ENCODE data around the gene FUT9. TPM values are rescaled to one million over a fixed set of nuclear protein-coding genes. Genes with fewer than 3 reads are reported as not detected.

The FUT9 gene
- total RNA-seq, 1 donor from 2014 or later: not detected

DNA sequence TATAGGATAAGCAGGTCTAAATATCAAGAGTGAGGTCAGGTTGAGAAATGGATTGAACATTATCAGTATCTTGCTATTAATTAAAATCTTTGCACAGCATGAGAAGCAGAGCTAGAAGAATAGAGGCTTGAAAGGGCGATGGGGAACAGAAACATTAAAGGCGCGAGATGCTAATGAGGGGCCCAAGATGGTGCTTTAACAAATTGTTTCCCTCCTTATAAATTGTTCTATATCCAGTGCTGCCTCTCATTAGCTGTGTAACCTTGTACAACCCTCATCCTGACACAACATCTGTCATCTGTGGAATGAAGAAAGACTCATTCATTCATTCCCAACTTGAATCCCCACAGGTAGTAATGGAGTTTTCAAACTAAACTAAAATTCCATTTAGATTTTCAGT is 57.8 kb downstream of the FUT9 start:
- ATAC-seq: no peak

DNA sequence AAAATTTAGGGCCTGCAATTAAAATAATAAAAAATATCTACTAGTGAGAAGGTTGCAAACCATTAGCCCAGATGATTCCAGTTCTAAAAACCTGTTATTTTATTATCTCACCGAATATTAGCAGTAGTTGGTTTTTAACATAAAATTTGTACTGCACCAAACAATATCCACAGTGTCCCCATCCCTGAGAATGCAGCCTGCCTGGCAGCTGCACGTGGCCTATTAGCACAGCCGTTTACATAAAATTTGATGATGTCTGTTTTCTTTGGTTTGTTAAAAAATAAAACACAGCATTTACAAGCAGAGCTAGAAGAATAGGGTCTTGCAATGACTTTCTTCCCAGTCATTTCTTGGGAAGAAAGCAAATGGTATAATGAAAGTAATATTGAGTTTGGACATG is 58.2 kb downstream of the FUT9 start:
- no peak for ATAC-seq

DNA sequence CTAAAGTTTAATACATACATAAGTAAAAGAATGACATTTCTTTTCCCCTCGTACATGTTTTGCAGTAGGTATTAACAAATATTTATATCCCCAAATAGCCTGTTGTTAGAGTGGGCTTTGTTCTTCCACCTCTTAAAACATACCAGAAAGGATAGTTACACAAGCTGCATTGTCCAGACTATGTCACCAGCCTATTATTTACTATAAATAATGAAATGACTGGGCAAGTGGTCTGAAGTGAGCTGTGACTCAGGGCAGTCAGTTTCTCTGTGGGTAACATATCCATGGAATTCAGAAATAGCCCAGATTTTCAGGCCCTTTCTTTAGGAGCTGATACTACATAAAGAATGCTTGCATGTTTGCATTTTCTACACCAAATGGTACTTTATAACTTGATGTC is 60.1 kb downstream of the FUT9 start:
- no peak for ATAC-seq

DNA sequence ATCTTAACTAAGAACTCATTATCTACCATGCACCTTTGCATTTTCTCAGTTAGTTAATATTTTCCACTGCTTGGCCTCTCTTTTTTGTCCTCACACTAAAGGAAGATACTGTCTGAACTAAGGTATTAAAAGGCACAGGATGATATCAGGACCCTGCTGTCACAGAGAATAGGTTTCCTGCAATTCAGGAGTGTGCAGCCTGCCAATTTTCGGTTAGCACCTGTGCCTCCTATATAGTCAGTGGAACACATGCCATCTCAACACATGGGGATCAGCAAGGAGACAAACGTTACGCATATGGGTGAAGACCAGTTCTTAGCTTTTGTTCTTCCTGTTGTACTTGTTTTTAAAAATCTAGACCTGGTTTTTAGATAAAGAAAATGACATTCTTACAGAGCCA is 71.0 kb downstream of the FUT9 start:
- no peak for ATAC-seq

DNA sequence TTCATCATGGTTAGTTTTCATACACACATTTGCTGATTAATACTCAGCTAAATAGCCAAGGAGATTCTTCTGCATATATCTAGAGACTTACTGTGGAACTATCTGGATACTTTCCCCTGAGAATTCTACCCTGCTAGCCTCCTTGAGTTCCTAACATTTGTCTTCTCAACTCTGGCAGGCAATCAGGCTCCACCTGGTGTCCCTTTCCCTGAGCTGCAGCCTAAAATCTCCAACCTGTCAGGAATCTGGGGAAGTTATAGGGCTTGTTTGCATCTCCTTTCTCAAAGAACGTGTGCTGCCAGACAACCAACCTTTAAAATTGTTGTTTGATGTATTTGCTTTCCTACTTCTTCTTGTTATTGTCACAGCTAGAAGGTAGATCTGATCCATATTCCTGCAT is 73.4 kb downstream of the FUT9 start:
- no peak for ATAC-seq

DNA sequence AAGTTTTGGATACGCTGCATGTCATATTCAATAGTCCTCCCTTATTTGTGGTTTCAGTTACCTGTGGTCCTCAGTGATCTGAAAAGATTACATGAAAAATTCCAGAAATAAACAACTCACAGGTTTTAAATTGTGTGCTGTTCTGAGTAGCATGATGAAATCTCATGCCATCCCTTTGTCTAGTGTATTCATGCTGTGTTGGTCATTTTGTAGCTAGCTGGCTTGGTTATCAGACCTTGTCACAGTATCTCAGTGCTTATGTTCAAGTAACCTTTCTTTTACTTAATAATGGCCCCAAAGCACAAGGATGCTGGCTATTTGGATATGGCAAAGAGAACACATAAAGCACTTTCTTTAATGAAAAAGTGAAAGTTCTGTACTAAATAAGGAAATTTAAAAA is 78.3 kb downstream of the FUT9 start:
- ATAC-seq: no peak

DNA sequence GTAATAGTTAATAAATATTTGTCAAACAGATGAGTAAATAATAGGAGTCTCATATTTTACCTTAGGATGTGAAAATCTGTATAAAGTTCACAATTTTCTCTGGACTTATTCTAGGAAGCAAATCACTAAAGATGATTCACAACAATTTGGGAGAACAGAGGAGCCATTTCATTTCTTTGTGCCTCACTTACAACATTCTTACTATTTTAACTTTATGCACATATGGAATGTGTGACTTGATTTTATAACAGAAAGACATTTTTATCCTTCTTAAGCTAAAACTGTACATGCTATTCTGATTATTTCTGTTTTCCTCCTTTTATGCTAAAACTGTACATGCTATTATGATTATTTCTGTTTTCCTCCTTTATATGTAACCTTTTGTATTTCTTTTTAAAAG is 83.3 kb downstream of the FUT9 start:
- no peak for ATAC-seq

DNA sequence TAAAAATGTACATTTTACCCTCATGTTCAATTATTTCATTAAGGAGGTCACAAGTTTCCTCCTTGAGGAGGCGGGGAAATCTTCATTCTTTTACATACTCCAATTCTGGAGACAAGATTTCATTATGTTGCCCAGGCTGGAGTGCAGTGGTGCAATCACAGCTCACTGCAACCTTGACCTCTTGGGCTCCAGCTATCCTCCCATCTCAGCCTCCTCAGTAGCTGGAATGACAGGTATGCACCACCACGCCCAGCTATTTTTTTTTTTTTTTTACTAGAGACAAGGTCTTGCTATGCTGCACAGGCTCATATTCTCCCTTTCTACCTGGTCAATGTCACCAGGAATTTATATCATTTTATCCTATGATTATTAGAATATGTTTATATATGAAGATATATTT is 85.8 kb downstream of the FUT9 start:
- ATAC-seq: no peak

DNA sequence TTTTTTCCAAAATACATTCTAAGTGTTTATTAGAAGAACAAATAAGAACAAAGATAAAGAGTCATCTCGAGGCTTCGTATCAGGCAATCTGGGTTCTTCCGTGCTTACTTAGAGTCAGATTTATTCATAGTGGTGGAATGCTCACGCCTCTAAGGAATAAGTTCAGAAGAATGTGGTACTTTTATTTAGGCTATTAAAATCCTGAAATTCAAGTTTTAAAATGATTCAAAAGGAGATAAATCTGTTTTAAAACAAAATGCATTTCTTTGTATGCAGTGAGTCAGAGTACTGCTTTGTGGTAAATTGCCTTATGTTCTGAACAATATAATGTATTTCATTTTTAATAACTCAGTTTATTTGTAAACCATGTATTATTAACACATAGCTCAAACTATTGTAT is 89.1 kb downstream of the FUT9 start:
- ATAC-seq: no peak

DNA sequence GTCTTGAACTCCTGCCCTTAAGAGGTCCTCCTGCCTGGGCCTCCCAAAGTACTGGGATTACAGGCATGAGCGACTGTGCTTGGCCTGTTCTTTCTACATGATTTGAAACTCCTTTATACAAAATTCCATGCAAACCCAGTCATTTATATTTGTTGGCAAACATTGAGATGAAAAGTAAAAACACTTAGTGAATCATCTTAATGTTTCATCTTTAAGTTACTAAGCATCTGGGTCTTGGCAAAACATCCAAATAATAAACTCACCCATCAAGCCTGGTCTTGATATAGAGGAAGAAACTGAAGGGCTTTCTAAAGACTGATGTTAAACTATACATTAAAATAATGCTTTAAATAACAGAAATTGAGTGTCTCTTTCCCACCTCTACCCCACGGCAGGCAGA is 95.1 kb downstream of the FUT9 start:
- no peak for ATAC-seq

DNA sequence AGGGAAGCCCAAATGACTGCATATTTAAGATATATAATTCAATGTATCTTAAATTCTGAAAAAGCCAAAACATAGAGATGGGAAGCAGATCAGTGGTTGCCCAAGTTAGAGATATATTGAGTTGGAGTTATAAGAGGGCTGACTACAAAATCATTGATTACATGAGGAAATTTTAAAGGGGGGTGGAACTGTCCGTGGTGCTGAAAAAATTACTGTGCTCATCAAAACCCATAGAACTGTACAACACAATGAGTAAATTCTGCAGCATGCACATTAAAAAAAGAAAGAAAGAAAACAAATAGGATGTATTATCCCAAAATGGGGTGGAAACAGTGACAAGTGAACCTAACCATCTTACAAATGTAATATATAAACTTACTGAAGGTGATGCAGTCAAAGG is 100.9 kb downstream of the FUT9 start:
- ATAC-seq: no peak

DNA sequence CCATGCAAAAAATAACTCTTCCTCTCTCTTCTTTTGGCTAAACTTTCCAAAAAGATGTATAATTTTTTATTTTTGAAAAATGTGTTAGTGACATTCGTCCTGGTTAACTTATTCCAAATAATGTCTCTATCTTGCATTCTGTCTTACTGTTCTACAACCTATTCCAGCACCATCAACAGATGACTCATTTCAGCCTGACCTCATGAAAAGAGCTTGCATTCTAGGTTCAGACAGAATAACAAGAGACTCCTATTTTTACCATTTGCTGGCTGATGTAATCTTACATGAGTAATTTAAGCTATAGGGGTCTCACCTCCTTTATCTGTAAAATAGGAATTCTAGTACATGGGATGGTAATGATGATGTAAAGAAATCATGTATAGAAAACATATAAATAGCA is 109.0 kb downstream of the FUT9 start:
- ATAC-seq: no peak

DNA sequence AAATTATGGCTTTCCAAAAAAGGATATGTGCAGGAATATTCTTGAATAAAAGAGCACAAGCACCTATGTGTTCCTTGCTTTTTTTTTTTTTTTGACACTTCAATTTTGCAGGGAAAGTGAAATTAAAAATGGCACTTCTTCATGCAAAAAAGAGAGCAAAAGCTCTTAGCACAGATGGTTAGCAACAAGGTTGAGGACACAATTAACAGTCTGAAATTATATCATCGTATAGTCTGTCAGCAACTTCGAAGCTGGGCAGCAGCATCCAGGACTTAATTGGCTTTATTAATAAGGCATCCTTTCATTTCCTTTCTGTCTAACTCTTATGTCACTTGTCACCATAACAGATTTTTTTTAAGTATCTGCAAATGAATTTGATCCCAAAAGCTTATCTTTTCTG is 122.6 kb downstream of the FUT9 start:
- no peak for ATAC-seq

DNA sequence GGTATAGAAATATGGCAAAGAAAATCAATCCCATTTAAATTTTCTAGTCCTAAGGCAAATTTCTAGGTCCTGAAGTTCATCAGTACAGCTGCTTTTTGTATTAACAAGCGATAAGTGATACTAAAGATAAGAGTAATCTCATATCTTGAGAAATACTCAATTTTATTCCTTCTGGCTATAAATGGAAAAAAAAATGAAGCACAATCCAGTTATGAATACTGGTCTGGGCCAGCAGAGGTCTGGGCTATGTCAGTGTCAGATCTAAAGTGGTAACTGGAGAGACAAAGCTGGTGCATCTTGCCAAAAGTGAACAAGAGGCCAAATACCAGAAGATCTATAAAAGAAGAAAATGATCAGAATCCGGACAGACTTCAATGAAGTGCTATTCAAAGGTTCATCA is 126.4 kb downstream of the FUT9 start:
- no peak for ATAC-seq

DNA sequence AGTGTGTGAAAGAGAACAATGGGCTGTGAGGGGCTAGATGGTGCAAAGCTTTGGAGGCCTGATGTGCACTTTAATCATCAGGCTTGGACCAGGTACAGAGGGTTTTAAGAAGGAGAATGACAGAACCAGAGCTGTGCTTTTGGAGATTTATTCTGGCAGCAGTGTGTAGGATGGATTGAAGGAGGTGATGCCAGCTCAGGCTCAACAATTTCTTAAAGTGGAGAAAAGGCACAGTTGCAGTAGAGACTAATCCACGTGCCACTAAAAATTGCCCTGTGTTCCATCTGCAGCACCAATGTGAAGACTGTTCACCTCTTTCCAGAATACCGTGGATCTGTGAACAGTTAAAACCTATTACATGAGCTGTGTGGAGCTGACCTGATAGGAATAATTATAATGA is 134.7 kb downstream of the FUT9 start:
- no peak for ATAC-seq

DNA sequence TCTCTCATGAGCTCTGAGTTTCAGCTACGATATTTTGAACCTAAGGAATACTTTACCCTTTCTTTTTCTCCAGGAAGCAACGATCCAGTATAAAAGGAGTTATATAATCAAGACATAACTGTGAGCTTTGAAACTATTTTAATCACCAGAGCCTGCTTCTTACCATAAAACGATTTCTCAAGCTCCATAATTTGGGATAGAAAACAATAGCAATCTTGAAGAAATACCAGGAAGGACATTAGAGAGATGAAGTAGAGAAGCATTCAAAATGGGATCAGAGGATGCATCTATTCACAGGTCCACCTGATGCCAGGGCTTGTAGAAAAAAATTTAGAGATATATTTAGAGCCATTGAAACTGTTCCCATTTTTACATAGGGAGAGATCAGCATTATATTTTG is 135.9 kb downstream of the FUT9 start:
- ATAC-seq: no peak

DNA sequence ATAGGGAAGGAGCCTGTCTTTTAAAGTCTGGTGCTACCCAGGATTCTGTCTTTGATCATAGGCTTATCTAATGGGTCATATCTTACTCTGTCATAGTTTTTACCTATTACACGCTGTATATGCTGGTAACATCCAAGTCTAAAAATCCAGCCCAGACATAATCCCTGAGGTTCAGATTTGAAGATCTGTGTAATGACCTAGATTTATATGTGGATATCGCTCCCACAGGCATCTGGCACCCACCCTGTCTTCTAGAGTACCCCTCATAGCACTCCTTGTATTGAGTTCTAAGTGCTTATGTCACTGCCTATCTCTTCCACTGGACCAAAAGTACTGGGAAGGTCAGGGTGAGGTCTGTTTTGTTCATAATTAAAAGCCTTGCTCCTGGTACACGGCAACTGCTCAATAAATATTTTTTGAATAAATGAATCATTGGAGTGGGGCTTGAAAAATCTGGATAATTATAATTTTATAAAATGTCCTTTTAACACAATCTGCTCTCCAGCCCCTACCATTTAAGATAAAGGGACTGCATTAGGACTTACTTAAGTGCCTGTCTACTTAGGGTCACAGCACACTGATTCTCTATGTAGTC is 136.4 kb downstream of the FUT9 start:
- ATAC-seq: no peak

DNA sequence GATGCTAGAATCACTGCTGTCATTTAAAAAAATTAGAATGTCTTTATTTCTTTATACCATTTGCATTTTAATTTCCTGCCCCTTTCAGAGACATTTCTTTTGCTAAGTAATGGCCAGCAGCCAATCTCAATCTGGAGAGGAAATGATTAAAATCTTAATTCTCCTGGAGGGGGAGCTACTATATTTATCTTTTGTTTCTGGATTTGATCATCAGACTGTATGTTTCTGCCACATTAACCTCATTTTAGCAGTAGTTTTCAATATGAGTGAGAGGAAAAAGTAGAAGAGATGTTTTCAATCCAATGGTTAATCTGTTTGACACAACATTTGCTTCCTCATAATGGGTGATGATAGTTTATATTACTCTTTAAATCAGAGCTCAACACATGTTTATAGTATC is 138.0 kb downstream of the FUT9 start:
- no peak for ATAC-seq

DNA sequence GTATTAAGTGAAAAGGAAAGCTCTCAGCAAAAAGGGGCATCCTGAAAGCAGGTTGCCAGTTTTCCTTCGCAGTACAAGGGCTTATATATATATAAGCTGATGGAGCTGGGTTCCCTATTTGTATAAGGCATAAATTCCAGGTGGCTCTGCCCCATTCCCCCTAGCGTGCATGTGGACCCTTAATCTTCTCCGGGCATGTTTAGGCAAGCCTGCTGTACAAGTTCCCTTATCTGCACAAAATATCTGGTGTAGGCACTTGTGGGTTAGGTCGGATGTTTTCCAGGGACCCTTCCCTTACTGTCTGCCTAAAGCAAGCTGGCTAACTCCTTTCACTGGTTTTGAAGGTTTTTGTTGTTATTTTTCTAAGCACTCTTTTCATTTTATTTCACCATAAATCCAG is 140.7 kb downstream of the FUT9 start:
- no peak for ATAC-seq

DNA sequence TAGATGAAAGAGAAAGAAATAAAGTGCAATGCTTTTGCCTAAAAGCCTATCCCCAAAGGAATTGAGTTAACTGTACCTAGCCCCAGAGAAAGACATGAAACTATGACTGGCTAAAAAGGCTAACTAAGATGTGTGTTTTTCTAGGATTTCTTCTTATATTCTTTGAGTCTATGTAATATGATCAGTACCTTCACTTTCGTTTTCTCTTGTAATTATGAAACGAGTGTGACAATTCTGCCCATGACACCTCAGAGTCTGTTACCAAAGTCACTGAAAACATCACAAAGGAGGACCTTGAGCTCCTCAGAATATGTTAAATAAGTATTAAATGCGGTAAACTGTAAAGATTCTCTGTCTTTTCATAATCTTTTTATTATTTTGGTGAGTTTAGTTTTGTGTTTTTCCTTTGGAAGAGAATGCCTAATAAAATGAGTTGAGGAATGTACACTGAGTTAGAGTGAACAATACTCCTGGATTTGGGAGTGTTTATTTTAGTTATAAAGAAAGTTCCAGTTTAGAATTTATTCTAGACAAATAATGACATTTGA is 141.3 kb downstream of the FUT9 start:
- ATAC-seq: no peak

DNA sequence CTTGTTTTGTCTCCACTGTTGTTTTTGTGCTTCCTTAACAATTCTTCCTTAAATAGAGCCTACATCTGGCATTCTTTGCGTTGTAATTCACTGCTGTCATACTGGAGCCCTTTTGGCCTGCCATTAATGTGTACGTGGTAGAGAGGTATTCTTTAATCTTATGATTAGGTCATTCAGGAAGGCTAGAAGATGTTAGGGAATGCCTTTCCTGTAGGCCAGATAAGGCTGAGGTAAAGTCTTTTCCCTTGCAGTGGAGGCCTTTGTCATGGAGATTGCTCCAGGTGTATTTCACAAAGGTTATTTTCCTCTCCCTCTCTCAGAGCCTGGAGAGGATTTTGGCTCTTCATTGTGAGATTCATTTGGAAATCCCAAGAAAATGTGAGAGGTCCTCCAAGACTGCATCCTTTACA is 146.9 kb downstream of the FUT9 start:
- no peak for ATAC-seq

DNA sequence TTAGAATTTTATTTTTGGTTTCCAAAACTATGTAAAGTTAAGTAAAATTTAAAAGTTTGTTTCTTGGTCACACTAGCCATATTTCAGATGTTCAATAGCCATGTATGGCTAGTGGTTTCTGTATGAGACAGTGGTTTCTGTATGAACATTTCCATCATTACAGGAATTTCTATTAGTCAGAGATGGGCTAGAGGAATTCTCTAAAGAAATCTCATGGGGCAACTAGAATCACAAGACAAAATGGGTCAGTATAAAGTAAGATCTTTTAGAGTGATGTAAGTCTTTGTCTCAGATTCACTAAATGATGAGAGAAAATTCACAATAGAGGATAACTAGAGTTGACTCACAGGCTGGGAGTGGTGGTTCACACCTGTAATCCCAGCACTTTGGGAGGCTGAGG is 149.0 kb downstream of the FUT9 start:
- no peak for ATAC-seq

DNA sequence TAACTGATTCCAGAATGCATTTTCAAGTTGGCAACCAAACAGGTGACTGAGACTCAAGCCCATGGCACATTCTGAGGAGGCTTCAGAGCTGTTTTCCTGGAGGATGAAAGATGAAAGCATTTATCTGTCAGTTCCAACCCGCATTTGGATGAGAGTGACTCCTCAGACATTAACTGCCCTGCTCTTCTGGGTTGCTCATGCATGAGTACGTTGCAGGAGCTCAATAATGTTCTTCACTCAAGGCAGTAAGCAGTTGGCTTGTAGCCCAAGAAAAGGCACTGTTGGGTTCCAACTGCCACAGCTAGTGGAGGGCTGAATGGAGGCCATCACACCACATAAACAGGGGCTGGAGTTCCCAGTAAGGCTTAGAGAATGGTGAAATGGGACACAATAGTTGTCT is 155.3 kb downstream of the FUT9 start:
- no peak for ATAC-seq

DNA sequence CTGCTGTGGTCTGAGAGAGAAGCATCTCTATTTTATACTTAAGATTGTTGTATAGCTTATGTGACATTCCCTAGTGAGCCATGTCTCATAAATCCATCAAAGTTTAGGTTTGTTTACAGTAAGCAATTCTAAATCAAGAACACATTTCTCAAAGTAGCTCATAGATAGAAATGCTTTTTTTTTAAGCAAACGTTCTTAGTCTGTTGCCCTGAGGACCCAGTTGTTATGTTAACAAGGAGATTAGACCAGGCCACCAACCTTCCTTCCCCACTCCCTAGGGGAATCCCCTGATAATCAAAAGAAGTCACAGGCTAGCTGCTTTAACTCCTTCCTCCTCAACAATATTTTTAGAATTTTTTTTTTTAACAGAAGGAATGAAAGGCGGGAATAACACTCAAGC is 169.0 kb downstream of the FUT9 start:
- no peak for ATAC-seq

DNA sequence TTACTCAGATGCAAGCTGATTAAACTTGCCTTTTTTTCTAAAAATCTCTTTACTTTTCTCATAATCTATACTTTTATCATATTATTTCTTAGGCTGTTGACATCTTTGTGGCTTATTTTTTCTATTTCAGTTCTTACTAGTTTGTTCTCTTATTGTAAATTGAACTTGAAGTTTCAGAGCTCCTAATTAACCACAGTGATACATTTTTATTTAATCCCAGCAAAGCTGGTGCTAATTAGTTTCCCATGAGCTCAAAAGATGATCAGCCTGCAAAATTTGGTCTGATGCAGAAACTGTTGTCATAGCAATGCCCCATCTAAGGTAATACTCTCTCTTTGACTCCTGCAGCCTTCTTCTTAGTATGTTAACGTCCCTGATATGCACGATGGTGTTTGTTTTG is 170.3 kb downstream of the FUT9 start:
- ATAC-seq: no peak

Measured in esophagus mucosa (tissue), 1 donor.